Common myeloid progenitor, CD34-positive (primary cell): ENCODE results near the gene MRO.

Experiments
- CTCF ChIA-PET: fragments of 350-600 bp; sonication (Branson Sonifier 250); formaldehyde crosslinking; loops from one replicate; lab custom pipeline; 2021; ENCODE audit warnings: antibody characterized with exemption; lab: Charles Lee
- POLR2A ChIA-PET: fragments of 350-600 bp; sonication (Branson Sonifier 250); formaldehyde crosslinking; loops from one replicate; lab custom pipeline; 2021; ENCODE audit warnings: antibody characterized with exemption; lab: Charles Lee
- DNase-seq, 3 donors: peaks; one replicate each; pipeline versions ENCODE4 v3.0.0 to v3.0.0-alpha.2; 2013
- H3K27ac ChIP-seq, 2 experiments: 1 replicate in 1 of 2; 2 replicates in 1 of 2; pipeline ENCODE4 v1.7.0; 2013; ENCODE audit warnings: inconsistent platforms in 2 of 2, low read length in 2 of 2, mild to moderate bottlenecking in 2 of 2, low read depth in 1 of 2, moderate library complexity in 1 of 2; ENCODE audit not compliant: severe bottlenecking in 2 of 2, insufficient read depth in 1 of 2, poor library complexity in 1 of 2
- H3K27me3 ChIP-seq, 5 experiments: replicated peaks in 2 of 5; 1 replicate in 3 of 5; 2 replicates in 2 of 5; pipeline versions ENCODE4 v1.6.1 to v1.7.0; 2013; ENCODE audit warnings: low read length in 4 of 5, mild to moderate bottlenecking in 2 of 5, moderate library complexity in 2 of 5, inconsistent platforms in 1 of 5; ENCODE audit not compliant: insufficient read depth in 5 of 5, control insufficient read depth in 4 of 5
- H3K36me3 ChIP-seq, 4 experiments: 1 replicate in 2 of 4; 2 replicates in 2 of 4; pipeline versions ENCODE4 v1.6.1 to v1.7.0; 2013; ENCODE audit warnings: low read length in 3 of 4, control low read depth in 1 of 4, mild to moderate bottlenecking in 1 of 4; ENCODE audit not compliant: control insufficient read depth in 4 of 4, insufficient read depth in 4 of 4
- H3K4me1 ChIP-seq, 4 experiments: 1 replicate in 3 of 4; 2 replicates in 1 of 4; pipeline versions ENCODE4 v1.6.1 to v1.7.1; 2013; ENCODE audit warnings: low read length in 3 of 4, mild to moderate bottlenecking in 3 of 4, control low read depth in 1 of 4, inconsistent platforms in 1 of 4, moderate library complexity in 1 of 4; ENCODE audit not compliant: control insufficient read depth in 4 of 4, insufficient read depth in 4 of 4; ENCODE audit errors: control extremely low read depth in 1 of 4
- H3K4me3 ChIP-seq, 7 experiments: 1 replicate in 4 of 7; 2 replicates in 3 of 7; pipeline versions ENCODE4 v1.5.1 to v1.7.0; 2013; ENCODE audit warnings: mild to moderate bottlenecking in 7 of 7, low read length in 6 of 7, moderate library complexity in 6 of 7, inconsistent platforms in 2 of 7, low read depth in 2 of 7, control low read depth in 1 of 7; ENCODE audit not compliant: insufficient read depth in 4 of 7, control insufficient read depth in 1 of 7; ENCODE audit errors: extremely low read depth in 1 of 7
- H3K9me3 ChIP-seq, 5 experiments: 1 replicate in 4 of 5; 2 replicates in 1 of 5; pipeline versions ENCODE4 v1.6.1 to v1.7.1; 2013; ENCODE audit warnings: low read length in 4 of 5, mild to moderate bottlenecking in 2 of 5, inconsistent platforms in 1 of 5, low read depth in 1 of 5, moderate library complexity in 1 of 5; ENCODE audit not compliant: control insufficient read depth in 4 of 5, insufficient read depth in 2 of 5; ENCODE audit errors: control extremely low read depth in 1 of 5
- WGBS: methylation state at CpG from one replicate; pipeline ENCODE4 v1.1.5; 2013; ENCODE audit not compliant: insufficient coverage; 5-methylcytosine and 5-hydroxymethylcytosine counted together

Gene MRO

GRCh38 chr18:50814395-50814794 is 5.4 kb downstream of the MRO start:
- no peak overlapping the region for H3K27ac ChIP-seq
- 96% methylated on average over 6 of the region's 7 CpGs for WGBS
- POLR2A ChIA-PET, result no interaction called here
- DNase-seq, result no peak
- no peak overlapping the region for H3K4me3 ChIP-seq
- H3K36me3 ChIP-seq, result no peaks in the 10 kb centered on the region
- peaks cover 0 to 2% (median 0%) of the 10 kb centered on the region in 5 experiments for H3K27me3 ChIP-seq
- CTCF ChIA-PET, result interaction anchor here (0.6 kb wide), 1 partner anchor 26 kb away, joined by 3 read pairs; no protein-coding TSS in a partner anchor
- peaks cover 0 to 5% (median 0%) of the 10 kb centered on the region in 5 experiments for H3K9me3 ChIP-seq
- peaks cover 0 to 3% (median 2%) of the 10 kb centered on the region in 4 experiments for H3K4me1 ChIP-seq

GRCh38 chr18:50813353-50813752 is 6.5 kb downstream of the MRO start:
- POLR2A ChIA-PET, result no interaction called here

DNA sequence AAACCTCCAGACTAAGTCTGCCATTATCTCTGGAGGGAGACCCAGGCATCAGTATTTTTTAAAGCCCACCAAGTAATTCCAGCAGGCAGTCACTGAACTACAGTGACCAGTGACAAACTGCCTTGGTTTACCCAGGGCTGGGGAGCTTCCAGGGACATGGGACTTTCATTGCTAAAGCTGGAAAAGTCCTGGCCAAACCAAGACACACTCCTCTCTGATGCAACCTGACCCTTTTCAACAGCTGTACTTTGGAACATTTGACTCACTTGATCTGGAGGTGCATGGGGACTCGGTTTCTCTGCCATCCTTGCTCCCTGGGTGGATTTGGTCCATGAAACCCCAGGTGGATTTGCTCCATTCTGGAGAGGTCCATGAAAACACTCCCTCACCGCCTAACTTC is 7.0 kb downstream of the MRO start:
- H3K9me3 ChIP-seq, result peaks cover 0 to 5% (median 0%) of the 10 kb centered on the region in 5 experiments
- no peaks in the 10 kb centered on the region for H3K27me3 ChIP-seq
- no peaks in the 10 kb centered on the region for H3K4me1 ChIP-seq
- DNase-seq, result no peak
- CTCF ChIA-PET, result no interaction called here
- no peak overlapping the region for H3K4me3 ChIP-seq
- POLR2A ChIA-PET, result no interaction called here
- no peaks in the 10 kb centered on the region for H3K36me3 ChIP-seq
- 88% methylated on average over 1 of the region's 2 CpGs for WGBS
- no peak overlapping the region for H3K27ac ChIP-seq

More at GRCh38 chr18:50813353-50813752, 6.5 kb downstream of the MRO start:
- no peak overlapping the region for H3K27ac ChIP-seq
- H3K4me1 ChIP-seq, result no peaks in the 10 kb centered on the region
- H3K27me3 ChIP-seq, result no peaks in the 10 kb centered on the region
- WGBS, result 100% methylated on average over 2 of the region's 2 CpGs
- H3K9me3 ChIP-seq, result peaks cover 0 to 5% (median 0%) of the 10 kb centered on the region in 5 experiments
- CTCF ChIA-PET, result no interaction called here
- no peaks in the 10 kb centered on the region for H3K36me3 ChIP-seq
- no peak for DNase-seq
- H3K4me3 ChIP-seq, result no peak overlapping the region

DNA sequence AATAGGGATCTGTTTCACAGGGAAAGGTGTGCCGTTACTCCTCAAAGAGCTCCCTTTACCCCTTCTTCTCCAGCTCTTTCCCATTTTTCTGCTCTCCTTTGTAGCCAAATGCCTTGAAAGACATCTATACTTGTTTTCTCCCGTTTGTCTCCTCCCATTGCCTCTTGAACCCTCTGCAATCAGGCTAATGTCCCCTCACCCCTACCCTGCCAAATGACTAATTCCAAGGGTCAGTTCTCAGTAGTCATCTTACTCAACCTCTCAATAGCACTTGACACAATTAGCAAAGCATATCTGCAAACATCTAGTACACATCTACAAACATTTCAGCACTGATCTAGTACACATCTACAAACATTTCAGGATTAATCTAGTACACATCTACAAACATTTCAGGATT is 12.6 kb downstream of the MRO start:
- Histone ChIP-seq H3K9me3 (peaks cover 0 to 5% (median 0%) of the 10 kb centered on the region in 5 experiments), H3K4me3 (no peak overlapping the region), H3K27me3 (no peaks in the 10 kb centered on the region), H3K27ac (no peak overlapping the region), H3K36me3 (no peaks in the 10 kb centered on the region), H3K4me1 (peaks cover 0 to 5% (median 0%) of the 10 kb centered on the region in 4 experiments)
- 100% methylated on average over 2 of the region's 2 CpGs for WGBS
- no peak for DNase-seq
- CTCF ChIA-PET, result interaction anchor here (1.4 to 2.1 kb wide), 2 partner anchors 9 to 12 kb away, joined by 4 to 7 read pairs; no protein-coding TSS in a partner anchor
- POLR2A ChIA-PET, result no interaction called here

GRCh38 chr18:50806208-50806616 is 13.6 kb downstream of the MRO start:
- ChIA-PET CTCF (interaction anchor here (1.4 to 2.1 kb wide), 2 partner anchors 8 to 13 kb away, joined by 4 to 7 read pairs; no protein-coding TSS in a partner anchor), POLR2A (no interaction called here)
- DNase-seq, result peak; percentile 15 to 75 (median 61)
- no peaks in the 10 kb centered on the region for H3K36me3 ChIP-seq
- peaks cover 0 to under 1% (median 0%) of the 10 kb centered on the region in 5 experiments for H3K9me3 ChIP-seq
- H3K27ac ChIP-seq, result no peak overlapping the region
- WGBS, result 5% methylated on average over 7 of the region's 15 CpGs
- H3K4me1 ChIP-seq, result peaks cover 0 to 5% (median 0%) of the 10 kb centered on the region in 4 experiments
- H3K27me3 ChIP-seq, result no peaks in the 10 kb centered on the region
- peak overlapping the region in 1 of 7 experiments; percentile 54 for H3K4me3 ChIP-seq

DNA sequence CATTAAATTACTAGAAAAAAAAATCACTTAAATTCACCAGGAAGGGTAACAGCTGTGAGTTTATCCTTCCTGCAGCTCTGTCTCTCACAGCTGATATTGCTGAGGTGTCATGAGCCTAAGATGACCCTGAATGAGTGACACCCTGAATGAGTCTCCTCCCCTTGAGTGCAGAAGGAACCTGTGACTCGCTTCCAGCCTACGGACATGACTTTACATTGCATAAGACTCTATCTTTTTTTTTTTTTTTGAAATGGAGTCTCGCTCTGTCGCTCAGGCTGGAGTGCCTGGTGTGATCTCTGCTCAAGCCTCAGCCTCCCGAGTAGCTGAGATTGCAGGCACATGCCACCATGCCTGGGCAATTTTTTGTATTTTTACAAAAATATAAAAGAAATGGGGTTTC is 14.1 kb downstream of the MRO start:
- H3K9me3 ChIP-seq, result no peaks in the 10 kb centered on the region
- H3K4me1 ChIP-seq, result peaks cover 0 to 5% (median 0%) of the 10 kb centered on the region in 4 experiments
- peak in 2 of 3 donors; percentile 31 to 37 for DNase-seq
- H3K27ac ChIP-seq, result no peak overlapping the region
- no peak overlapping the region for H3K4me3 ChIP-seq
- WGBS, result 92% methylated on average over 2 of the region's 5 CpGs
- no peaks in the 10 kb centered on the region for H3K36me3 ChIP-seq
- ChIA-PET CTCF (interaction anchor here (1.4 to 2.1 kb wide), 2 partner anchors 13 to 36 kb away, joined by 3 to 7 read pairs; no protein-coding TSS in a partner anchor), POLR2A (no interaction called here)
- no peaks in the 10 kb centered on the region for H3K27me3 ChIP-seq

GRCh38 chr18:50803592-50803991 is 16.2 kb downstream of the MRO start:
- peaks cover 0 to 2% (median 0%) of the 10 kb centered on the region in 5 experiments for H3K27me3 ChIP-seq
- CTCF ChIA-PET, result interaction anchor here (0.6 kb wide), 1 partner anchor 247 kb away, joined by 4 read pairs; no protein-coding TSS in a partner anchor
- no peak overlapping the region for H3K27ac ChIP-seq
- H3K36me3 ChIP-seq, result no peaks in the 10 kb centered on the region
- DNase-seq, result no peak
- no peaks in the 10 kb centered on the region for H3K9me3 ChIP-seq
- H3K4me3 ChIP-seq, result no peak overlapping the region
- H3K4me1 ChIP-seq, result peaks cover 0 to 5% (median 0%) of the 10 kb centered on the region in 4 experiments
- 97% methylated on average over 11 of the region's 11 CpGs for WGBS
- POLR2A ChIA-PET, result no interaction called here
